GM19238 (cell line): ENCODE results near the gene KPNB1.

Source experiments
- DNase-seq: peaks from one replicate; pipeline ENCODE4 v3.0.0; 2011; ENCODE audit warnings: low spot score; ENCODE audit not compliant: insufficient read length

Gene KPNB1

GRCh38 chr17:47636273-47637030 is 13.3 kb upstream of the KPNB1 start:
- DNase-seq = no peak

GRCh38 chr17:47638903-47639302 is 10.8 kb upstream of the KPNB1 start:
- no peak for DNase-seq

- no peak for DNase-seq
Observed at GRCh38 chr17:47640076-47640475, 9.6 kb upstream of the KPNB1 start.

GRCh38 chr17:47641202-47641601 is 8.5 kb upstream of the KPNB1 start:
- DNase-seq = no peak

GRCh38 chr17:47643116-47643515 is 6.6 kb upstream of the KPNB1 start:
- no peak for DNase-seq

- DNase-seq = no peak
Observed at GRCh38 chr17:47644324-47644723, 5.4 kb upstream of the KPNB1 start.

- DNase-seq = no peak
Observed at GRCh38 chr17:47649972-47650524, 329 bp downstream of the KPNB1 start.

GRCh38 chr17:47650525-47651522 is 1.1 kb downstream of the KPNB1 start:
- DNase-seq = peak; percentile 82

- no peak for DNase-seq
Observed at GRCh38 chr17:47651704-47652103, 2.0 kb downstream of the KPNB1 start.

GRCh38 chr17:47652570-47652969 is 2.9 kb downstream of the KPNB1 start:
- DNase-seq = no peak

- DNase-seq = no peak
Observed at GRCh38 chr17:47653442-47653841, 3.7 kb downstream of the KPNB1 start.

- no peak for DNase-seq
Observed at GRCh38 chr17:47654991-47655390, 5.3 kb downstream of the KPNB1 start.

- no peak for DNase-seq
Observed at GRCh38 chr17:47660064-47660492, 10.4 kb downstream of the KPNB1 start.

GRCh38 chr17:47663912-47664623 is 14.3 kb downstream of the KPNB1 start:
- DNase-seq = no peak

- no peak for DNase-seq
Observed at GRCh38 chr17:47664624-47664941, 14.9 kb downstream of the KPNB1 start.

GRCh38 chr17:47665655-47666054 is 15.9 kb downstream of the KPNB1 start:
- DNase-seq = no peak

- no peak for DNase-seq
Observed at GRCh38 chr17:47669081-47669480, 19.4 kb downstream of the KPNB1 start.

- no peak for DNase-seq
Observed at GRCh38 chr17:47670064-47670463, 20.3 kb downstream of the KPNB1 start.

- no peak for DNase-seq
Observed at GRCh38 chr17:47674499-47674898, 24.8 kb downstream of the KPNB1 start.

GRCh38 chr17:47675380-47676198 is 25.9 kb downstream of the KPNB1 start:
- no peak for DNase-seq

- DNase-seq = no peak
Observed at GRCh38 chr17:47676199-47676472, 26.4 kb downstream of the KPNB1 start.
